Measurements from ENCODE around the gene RTBDN.

RTBDN gene

GRCh38 chr19:12789098-12789903, 45.1 kb downstream of the RTBDN start:
- Histone ChIP-seq H3K27ac (ENCODE audit: low read length) (no peak overlapping the region), H3K27me3 (ENCODE audit: insufficient read depth, low read length, poor library complexity) (no peaks in the 10 kb centered on the region), H3K4me3 (ENCODE audit: low read depth in 1 of 2, low read length in 2 of 2) (no peak overlapping the region), H3K9me3 (ENCODE audit: insufficient read depth, low read length, severe bottlenecking) (no peaks in the 10 kb centered on the region), H3K4me2 (ENCODE audit: insufficient read depth, low read length) (peak overlapping the region; percentile 78), H3K79me2 (ENCODE audit: insufficient read depth, low read length) (peaks cover 23% of the 10 kb centered on the region), H3K9ac (ENCODE audit: low read depth, low read length) (peak overlapping the region; percentile 79; the same call in 1 of the 2 replicates), H3K4me1 (ENCODE audit: insufficient read depth, low read length) (peaks cover 50% of the 10 kb centered on the region), H4K20me1 (ENCODE audit: insufficient read depth, low read length) (no peaks in the 10 kb centered on the region; the same call in 1 of the 2 replicates), H2AFZ (ENCODE audit: low read depth, low read length) (no peak overlapping the region), H3K36me3 (ENCODE audit: insufficient read depth, low read length) (no peaks in the 10 kb centered on the region; the same call in 1 of the 2 replicates)
- TF ChIP-seq CTCF (IDR thresholded peaks at IDR 0.05; ENCODE audit: borderline replicate concordance, extremely low read depth, low read length, poor library complexity, severe bottlenecking) = no peak
- TF ChIP-seq EZH2 (IDR thresholded peaks at IDR 0.05; ENCODE audit: borderline replicate concordance, low read depth, low read length, severe bottlenecking) = no peak
- no peak for DNase-seq
- ATAC-seq (ENCODE audit: insufficient read depth, low read depth) = no peak

GRCh38 chr19:12788682-12789097, 45.7 kb downstream of the RTBDN start:
- H3K27ac ChIP-seq (ENCODE audit: low read length) = no peak overlapping the region
- H3K4me2 ChIP-seq (ENCODE audit: insufficient read depth, low read length) = no peak overlapping the region
- H3K4me3 ChIP-seq (ENCODE audit: low read depth in 1 of 2, low read length in 2 of 2) = no peak overlapping the region
- H2AFZ ChIP-seq (ENCODE audit: low read depth, low read length) = no peak overlapping the region
- H3K4me1 ChIP-seq (ENCODE audit: insufficient read depth, low read length) = peaks cover 49% of the 10 kb centered on the region
- H3K9me3 ChIP-seq (ENCODE audit: insufficient read depth, low read length, severe bottlenecking) = no peaks in the 10 kb centered on the region
- no peaks in the 10 kb centered on the region; the same call in 1 of the 2 replicates for H4K20me1 ChIP-seq (ENCODE audit: insufficient read depth, low read length)
- no peak for DNase-seq
- H3K9ac ChIP-seq (ENCODE audit: low read depth, low read length) = no peak overlapping the region
- H3K27me3 ChIP-seq (ENCODE audit: insufficient read depth, low read length, poor library complexity) = no peaks in the 10 kb centered on the region
- ATAC-seq (ENCODE audit: insufficient read depth, low read depth) = no peak
- TF ChIP-seq EZH2 (IDR thresholded peaks at IDR 0.05; ENCODE audit: borderline replicate concordance, low read depth, low read length, severe bottlenecking) = no peak
- TF ChIP-seq CTCF (IDR thresholded peaks at IDR 0.05; ENCODE audit: borderline replicate concordance, extremely low read depth, low read length, poor library complexity, severe bottlenecking) = no peak
- H3K79me2 ChIP-seq (ENCODE audit: insufficient read depth, low read length) = peaks cover 20% of the 10 kb centered on the region
- H3K36me3 ChIP-seq (ENCODE audit: insufficient read depth, low read length) = no peaks in the 10 kb centered on the region; the same call in 1 of the 2 replicates

GRCh38 chr19:12788042-12788681, 46.2 kb downstream of the RTBDN start:
- Histone ChIP-seq H3K27me3 (ENCODE audit: insufficient read depth, low read length, poor library complexity) (no peaks in the 10 kb centered on the region), H2AFZ (ENCODE audit: low read depth, low read length) (no peak overlapping the region), H3K9me3 (ENCODE audit: insufficient read depth, low read length, severe bottlenecking) (no peaks in the 10 kb centered on the region), H3K27ac (ENCODE audit: low read length) (no peak overlapping the region), H4K20me1 (ENCODE audit: insufficient read depth, low read length) (no peaks in the 10 kb centered on the region; the same call in 1 of the 2 replicates), H3K9ac (ENCODE audit: low read depth, low read length) (no peak overlapping the region), H3K79me2 (ENCODE audit: insufficient read depth, low read length) (peaks cover 18% of the 10 kb centered on the region), H3K4me3 (ENCODE audit: low read depth in 1 of 2, low read length in 2 of 2) (no peak overlapping the region), H3K4me1 (ENCODE audit: insufficient read depth, low read length) (peaks cover 54% of the 10 kb centered on the region), H3K4me2 (ENCODE audit: insufficient read depth, low read length) (no peak overlapping the region), H3K36me3 (ENCODE audit: insufficient read depth, low read length) (no peaks in the 10 kb centered on the region; the same call in 1 of the 2 replicates)
- no peak for DNase-seq
- TF ChIP-seq EZH2 (IDR thresholded peaks at IDR 0.05; ENCODE audit: borderline replicate concordance, low read depth, low read length, severe bottlenecking) (no peak), CTCF (IDR thresholded peaks at IDR 0.05; ENCODE audit: borderline replicate concordance, extremely low read depth, low read length, poor library complexity, severe bottlenecking) (no peak)
- no peak for ATAC-seq (ENCODE audit: insufficient read depth, low read depth)

Data from DND-41 (cell line).